Lower leg skin (tissue), 4 donors: Measurements from ENCODE around the gene EIF3F. TPM values are rescaled to one million over a fixed set of nuclear protein-coding genes. Genes with fewer than 3 reads are reported as not detected.

Source experiments
- DNase-seq, 2 donors: peaks; one replicate each; pipeline ENCODE4 v3.0.0-alpha.2; 2019; ENCODE audit warnings: low spot score in 2 of 2
- H3K4me3 ChIP-seq: fragments of 200-600 bp; sonication (generic); 2 replicates; pipeline ENCODE4 v1.5.1; 2017; ENCODE audit warnings: mild to moderate bottlenecking, low read depth; ENCODE audit not compliant: poor library complexity, severe bottlenecking
- CTCF ChIP-seq, 3 donors: fragments of 450-650 bp; IDR thresholded peaks; one replicate each; pipeline ENCODE4 v1.5.1; 2016; ENCODE audit warnings: antibody characterized with exemption in 3 of 3, mild to moderate bottlenecking in 3 of 3, moderate library complexity in 2 of 3
- POLR2A ChIP-seq, 2 donors: fragments of 450-650 bp; IDR thresholded peaks; one replicate each; pipeline ENCODE4 v1.6.1; 2016 to 2017; ENCODE audit warnings: antibody characterized with exemption in 2 of 2, mild to moderate bottlenecking in 1 of 2, moderate library complexity in 1 of 2
- WGBS, 2 donors: methylation state at CpG; one replicate each; pipeline ENCODE4 v1.1.5; 2018; 5-methylcytosine and 5-hydroxymethylcytosine counted together
- intact Hi-C: fragments of 100-400 bp; cut with DNase I; formaldehyde crosslinking; loops from one replicate; pipeline ENCODE4 v1.15.0; 2023; ENCODE audit warnings: low total_unique reads
- total RNA-seq, 4 donors: library from RNA; depleted of rRNA; stranded (reverse); fragments of >200 nt; gene quantifications; one replicate each; pipeline ENCODE4 v1.1.0, GENCODE V29; 2016

Gene EIF3F
- total RNA-seq, 4 donors from 2014 or later: 316 to 432 (median 384) TPM

GRCh38 chr11:8033305-8034105 lies 46.4 kb downstream of the EIF3F start:
- peak; percentile 62 to 94 for DNase-seq
- WGBS, 2 donors: 36 to 37% methylated on average over 19 of the region's 19 CpGs
- intact Hi-C loops: loop anchor here (10.0 kb wide), 1 partner anchor 61 kb away; no protein-coding TSS in a partner anchor
- H3K4me3 ChIP-seq: no peak overlapping the region
- no peak for TF ChIP-seq POLR2A (IDR thresholded peaks at IDR 0.05)
- TF ChIP-seq CTCF (IDR thresholded peaks at IDR 0.05): peak in 1 of 3 donors; percentile 90

- H3K4me3 ChIP-seq: no peak overlapping the region
- TF ChIP-seq CTCF (IDR thresholded peaks at IDR 0.05) (no peak), POLR2A (IDR thresholded peaks at IDR 0.05) (no peak)
- WGBS, 2 donors: 58 to 77% methylated on average over 3 of the region's 3 CpGs
- DNase-seq: peak in 1 of 2 donors; percentile 45
- intact Hi-C loops: loop anchor here (10.0 kb wide), 1 partner anchor 61 kb away; no protein-coding TSS in a partner anchor
These were observed 47.0 kb downstream of the EIF3F start for GRCh38 chr11:8034106-8034585.

- no peak for TF ChIP-seq CTCF (IDR thresholded peaks at IDR 0.05)
- TF ChIP-seq POLR2A (IDR thresholded peaks at IDR 0.05): no peak
- 46 to 49% methylated on average over 5 of the region's 5 CpGs for WGBS, 2 donors
- H3K4me3 ChIP-seq: no peak overlapping the region
- peak in 1 of 2 donors; percentile 70 for DNase-seq
- intact Hi-C loops: loop anchor here (10.0 kb wide), 1 partner anchor 60 kb away; no protein-coding TSS in a partner anchor
These were observed 47.6 kb downstream of the EIF3F start for GRCh38 chr11:8034604-8035190.

- intact Hi-C loops: loop anchor here (10.0 kb wide), 1 partner anchor 59 kb away; no protein-coding TSS in a partner anchor
- TF ChIP-seq POLR2A (IDR thresholded peaks at IDR 0.05): no peak
- no peak for TF ChIP-seq CTCF (IDR thresholded peaks at IDR 0.05)
- WGBS, 2 donors: 34 to 54% methylated on average over 11 of the region's 11 CpGs
These were observed 48.2 kb downstream of the EIF3F start for GRCh38 chr11:8035200-8035855.

GRCh38 chr11:8036002-8036802 lies 49.1 kb downstream of the EIF3F start:
- WGBS, 2 donors: 91 to 95% methylated on average over 5 of the region's 5 CpGs
- no peak overlapping the region for H3K4me3 ChIP-seq
- intact Hi-C loops: loop anchor here (10.0 kb wide), 1 partner anchor 59 kb away; no protein-coding TSS in a partner anchor
- no peak for TF ChIP-seq POLR2A (IDR thresholded peaks at IDR 0.05)
- TF ChIP-seq CTCF (IDR thresholded peaks at IDR 0.05): no peak
- DNase-seq: peak in 1 of 2 donors; percentile 71

More at GRCh38 chr11:8035200-8035855, 48.2 kb downstream of the EIF3F start:
- no peak overlapping the region for H3K4me3 ChIP-seq
- DNase-seq: peak in 1 of 2 donors; percentile 71
